ENCODE measurements around the gene HBA2. TPM values are rescaled to one million over a fixed set of nuclear protein-coding genes. Genes with fewer than 3 reads are reported as not detected.

Gene HBA2
- total and polyA plus RNA-seq, 9 of the 15 experiments (the other 6 are each of a cell fraction or from before 2014, with no cell fraction given), result 40.4 to 853 (median 286) TPM

DNA sequence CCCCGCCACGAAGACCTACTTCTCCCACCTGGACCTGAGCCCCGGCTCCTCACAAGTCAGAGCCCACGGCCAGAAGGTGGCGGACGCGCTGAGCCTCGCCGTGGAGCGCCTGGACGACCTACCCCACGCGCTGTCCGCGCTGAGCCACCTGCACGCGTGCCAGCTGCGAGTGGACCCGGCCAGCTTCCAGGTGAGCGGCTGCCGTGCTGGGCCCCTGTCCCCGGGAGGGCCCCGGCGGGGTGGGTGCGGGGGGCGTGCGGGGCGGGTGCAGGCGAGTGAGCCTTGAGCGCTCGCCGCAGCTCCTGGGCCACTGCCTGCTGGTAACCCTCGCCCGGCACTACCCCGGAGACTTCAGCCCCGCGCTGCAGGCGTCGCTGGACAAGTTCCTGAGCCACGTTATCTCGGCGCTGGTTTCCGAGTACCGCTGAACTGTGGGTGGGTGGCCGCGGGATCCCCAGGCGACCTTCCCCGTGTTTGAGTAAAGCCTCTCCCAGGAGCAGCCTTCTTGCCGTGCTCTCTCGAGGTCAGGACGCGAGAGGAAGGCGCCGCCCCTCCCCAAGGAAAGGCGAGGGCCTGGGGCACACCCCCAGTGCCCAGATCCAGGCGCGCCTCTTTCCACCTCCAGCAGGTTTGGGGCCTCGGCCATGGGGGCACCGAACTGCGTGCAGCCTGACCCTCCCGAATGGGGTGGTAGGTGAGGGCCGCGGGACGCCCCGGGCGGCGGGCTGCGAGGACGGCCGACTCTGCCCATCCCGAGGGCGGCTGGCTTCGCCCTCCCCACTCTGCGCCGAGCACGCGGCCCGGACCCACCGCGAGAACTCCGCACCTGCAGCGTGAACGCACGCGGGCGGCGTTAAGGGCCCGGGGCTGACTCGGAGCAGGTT lies 8.2 kb downstream of the HBA2 start (continued):
- TF ChIP-seq, protein P1, sequence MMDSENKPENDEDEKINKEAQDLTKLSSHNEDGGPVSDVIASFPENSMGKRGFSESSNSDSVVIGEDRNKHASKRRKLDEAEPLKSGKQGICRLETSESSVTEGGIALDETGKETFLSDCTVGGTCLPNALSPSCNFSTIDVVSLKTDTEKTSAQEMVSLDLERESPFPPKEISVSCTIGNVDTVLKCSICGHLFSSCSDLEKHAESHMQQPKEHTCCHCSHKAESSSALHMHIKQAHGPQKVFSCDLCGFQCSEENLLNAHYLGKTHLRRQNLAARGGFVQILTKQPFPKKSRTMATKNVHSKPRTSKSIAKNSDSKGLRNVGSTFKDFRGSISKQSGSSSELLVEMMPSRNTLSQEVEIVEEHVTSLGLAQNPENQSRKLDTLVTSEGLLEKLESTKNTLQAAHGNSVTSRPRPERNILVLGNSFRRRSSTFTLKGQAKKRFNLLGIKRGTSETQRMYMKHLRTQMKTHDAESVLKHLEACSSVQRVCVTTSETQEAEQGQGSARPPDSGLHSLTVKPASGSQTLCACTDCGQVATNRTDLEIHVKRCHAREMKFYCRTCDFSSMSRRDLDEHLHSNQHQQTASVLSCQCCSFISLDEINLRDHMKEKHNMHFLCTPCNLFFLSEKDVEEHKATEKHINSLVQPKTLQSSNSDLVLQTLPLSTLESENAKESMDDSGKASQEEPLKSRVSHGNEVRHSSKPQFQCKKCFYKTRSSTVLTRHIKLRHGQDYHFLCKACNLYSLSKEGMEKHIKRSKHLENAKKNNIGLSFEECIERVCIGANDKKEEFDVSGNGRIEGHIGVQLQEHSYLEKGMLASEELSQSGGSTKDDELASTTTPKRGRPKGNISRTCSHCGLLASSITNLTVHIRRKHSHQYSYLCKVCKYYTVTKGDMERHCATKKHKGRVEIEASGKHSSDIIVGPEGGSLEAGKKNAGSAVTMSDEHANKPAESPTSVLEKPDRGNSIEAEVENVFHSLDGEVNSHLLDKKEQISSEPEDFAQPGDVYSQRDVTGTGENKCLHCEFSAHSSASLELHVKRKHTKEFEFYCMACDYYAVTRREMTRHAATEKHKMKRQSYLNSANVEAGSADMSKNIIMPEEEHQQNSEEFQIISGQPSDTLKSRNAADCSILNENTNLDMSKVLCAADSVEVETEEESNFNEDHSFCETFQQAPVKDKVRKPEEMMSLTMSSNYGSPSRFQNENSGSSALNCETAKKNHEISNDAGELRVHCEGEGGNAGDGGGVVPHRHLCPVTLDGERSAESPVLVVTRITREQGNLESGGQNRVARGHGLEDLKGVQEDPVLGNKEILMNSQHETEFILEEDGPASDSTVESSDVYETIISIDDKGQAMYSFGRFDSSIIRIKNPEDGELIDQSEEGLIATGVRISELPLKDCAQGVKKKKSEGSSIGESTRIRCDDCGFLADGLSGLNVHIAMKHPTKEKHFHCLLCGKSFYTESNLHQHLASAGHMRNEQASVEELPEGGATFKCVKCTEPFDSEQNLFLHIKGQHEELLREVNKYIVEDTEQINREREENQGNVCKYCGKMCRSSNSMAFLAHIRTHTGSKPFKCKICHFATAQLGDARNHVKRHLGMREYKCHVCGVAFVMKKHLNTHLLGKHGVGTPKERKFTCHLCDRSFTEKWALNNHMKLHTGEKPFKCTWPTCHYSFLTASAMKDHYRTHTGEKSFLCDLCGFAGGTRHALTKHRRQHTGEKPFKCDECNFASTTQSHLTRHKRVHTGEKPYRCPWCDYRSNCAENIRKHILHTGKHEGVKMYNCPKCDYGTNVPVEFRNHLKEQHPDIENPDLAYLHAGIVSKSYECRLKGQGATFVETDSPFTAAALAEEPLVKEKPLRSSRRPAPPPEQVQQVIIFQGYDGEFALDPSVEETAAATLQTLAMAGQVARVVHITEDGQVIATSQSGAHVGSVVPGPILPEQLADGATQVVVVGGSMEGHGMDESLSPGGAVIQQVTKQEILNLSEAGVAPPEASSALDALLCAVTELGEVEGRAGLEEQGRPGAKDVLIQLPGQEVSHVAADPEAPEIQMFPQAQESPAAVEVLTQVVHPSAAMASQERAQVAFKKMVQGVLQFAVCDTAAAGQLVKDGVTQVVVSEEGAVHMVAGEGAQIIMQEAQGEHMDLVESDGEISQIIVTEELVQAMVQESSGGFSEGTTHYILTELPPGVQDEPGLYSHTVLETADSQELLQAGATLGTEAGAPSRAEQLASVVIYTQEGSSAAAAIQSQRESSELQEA (IDR thresholded peaks at IDR 0.05; ENCODE audit: low read depth), result no peak
- TF ChIP-seq ZNF282 (CRISPR knock-in tag; IDR thresholded peaks at IDR 0.05) (peak; percentile 98), SRSF3 (IDR thresholded peaks at IDR 0.05; ENCODE audit: insufficient read depth, low read length) (no peak), PHF21A (IDR thresholded peaks at IDR 0.05; ENCODE audit: borderline replicate concordance, low read depth) (peak; percentile 63), CREM (IDR thresholded peaks at IDR 0.05; ENCODE audit: low read depth) (peak; percentile 39; the same call in 1 of the 2 replicates), PPARD (CRISPR knock-in tag; IDR thresholded peaks at IDR 0.05) (no peak), HNRNPUL1 (IDR thresholded peaks at IDR 0.05; ENCODE audit: low read length) (no peak), TARDBP (IDR thresholded peaks at IDR 0.05) (peak; percentile 82), ZNF197 (CRISPR knock-in tag; IDR thresholded peaks at IDR 0.05; ENCODE audit: low read depth) (no peak), ASH1L (IDR thresholded peaks at IDR 0.05; ENCODE audit: borderline replicate concordance, low read depth, partially characterized antibody) (no peak)
- TF ChIP-seq, protein P2, sequence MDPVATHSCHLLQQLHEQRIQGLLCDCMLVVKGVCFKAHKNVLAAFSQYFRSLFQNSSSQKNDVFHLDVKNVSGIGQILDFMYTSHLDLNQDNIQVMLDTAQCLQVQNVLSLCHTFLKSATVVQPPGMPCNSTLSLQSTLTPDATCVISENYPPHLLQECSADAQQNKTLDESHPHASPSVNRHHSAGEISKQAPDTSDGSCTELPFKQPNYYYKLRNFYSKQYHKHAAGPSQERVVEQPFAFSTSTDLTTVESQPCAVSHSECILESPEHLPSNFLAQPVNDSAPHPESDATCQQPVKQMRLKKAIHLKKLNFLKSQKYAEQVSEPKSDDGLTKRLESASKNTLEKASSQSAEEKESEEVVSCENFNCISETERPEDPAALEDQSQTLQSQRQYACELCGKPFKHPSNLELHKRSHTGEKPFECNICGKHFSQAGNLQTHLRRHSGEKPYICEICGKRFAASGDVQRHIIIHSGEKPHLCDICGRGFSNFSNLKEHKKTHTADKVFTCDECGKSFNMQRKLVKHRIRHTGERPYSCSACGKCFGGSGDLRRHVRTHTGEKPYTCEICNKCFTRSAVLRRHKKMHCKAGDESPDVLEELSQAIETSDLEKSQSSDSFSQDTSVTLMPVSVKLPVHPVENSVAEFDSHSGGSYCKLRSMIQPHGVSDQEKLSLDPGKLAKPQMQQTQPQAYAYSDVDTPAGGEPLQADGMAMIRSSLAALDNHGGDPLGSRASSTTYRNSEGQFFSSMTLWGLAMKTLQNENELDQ (CRISPR knock-in tag; IDR thresholded peaks at IDR 0.05; ENCODE audit: borderline replicate concordance), result peak; percentile 100
- TF ChIP-seq, protein P3, sequence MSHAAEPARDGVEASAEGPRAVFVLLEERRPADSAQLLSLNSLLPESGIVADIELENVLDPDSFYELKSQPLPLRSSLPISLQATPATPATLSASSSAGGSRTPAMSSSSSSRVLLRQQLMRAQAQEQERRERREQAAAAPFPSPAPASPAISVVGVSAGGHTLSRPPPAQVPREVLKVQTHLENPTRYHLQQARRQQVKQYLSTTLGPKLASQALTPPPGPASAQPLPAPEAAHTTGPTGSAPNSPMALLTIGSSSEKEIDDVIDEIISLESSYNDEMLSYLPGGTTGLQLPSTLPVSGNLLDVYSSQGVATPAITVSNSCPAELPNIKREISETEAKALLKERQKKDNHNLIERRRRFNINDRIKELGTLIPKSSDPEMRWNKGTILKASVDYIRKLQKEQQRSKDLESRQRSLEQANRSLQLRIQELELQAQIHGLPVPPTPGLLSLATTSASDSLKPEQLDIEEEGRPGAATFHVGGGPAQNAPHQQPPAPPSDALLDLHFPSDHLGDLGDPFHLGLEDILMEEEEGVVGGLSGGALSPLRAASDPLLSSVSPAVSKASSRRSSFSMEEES (CRISPR knock-in tag; IDR thresholded peaks at IDR 0.05), result no peak; the same call in 1 of the 2 replicates
- TF ChIP-seq, protein P4, sequence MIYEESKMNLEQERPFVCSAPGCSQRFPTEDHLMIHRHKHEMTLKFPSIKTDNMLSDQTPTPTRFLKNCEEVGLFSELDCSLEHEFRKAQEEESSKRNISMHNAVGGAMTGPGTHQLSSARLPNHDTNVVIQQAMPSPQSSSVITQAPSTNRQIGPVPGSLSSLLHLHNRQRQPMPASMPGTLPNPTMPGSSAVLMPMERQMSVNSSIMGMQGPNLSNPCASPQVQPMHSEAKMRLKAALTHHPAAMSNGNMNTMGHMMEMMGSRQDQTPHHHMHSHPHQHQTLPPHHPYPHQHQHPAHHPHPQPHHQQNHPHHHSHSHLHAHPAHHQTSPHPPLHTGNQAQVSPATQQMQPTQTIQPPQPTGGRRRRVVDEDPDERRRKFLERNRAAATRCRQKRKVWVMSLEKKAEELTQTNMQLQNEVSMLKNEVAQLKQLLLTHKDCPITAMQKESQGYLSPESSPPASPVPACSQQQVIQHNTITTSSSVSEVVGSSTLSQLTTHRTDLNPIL (CRISPR knock-in tag; IDR thresholded peaks at IDR 0.05), result no peak
